HCT116 (cell line): ENCODE data around the gene GPR68. TPM values are rescaled to one million over a fixed set of nuclear protein-coding genes. Genes with fewer than 3 reads are reported as not detected.

Experiments used
- ATAC-seq: fragments of 200-7000 bp; cut with Tn5 transposase; 2 replicates; pipeline ENCODE4 v1.9.1; 2020; ENCODE audit warnings: mild to moderate bottlenecking, moderate library complexity
- BruUV-seq: library from RNA; stranded (reverse); fragments of 400-500 nt; replicated peaks from 2 replicates; lab custom pipeline; 2021; lab: Mats Ljungman, UMichigan
- CTCF ChIA-PET: fragments of 300-600 bp; sonication (Branson Sonifier 250); formaldehyde crosslinking; loops from one replicate; lab custom pipeline; 2021; ENCODE audit warnings: antibody characterized with exemption; lab: Charles Lee
- POLR2A ChIA-PET: fragments of 300-600, 350-600 bp; sonication (Branson Sonifier 250); formaldehyde crosslinking; loops from one replicate; lab custom pipeline; 2021; ENCODE audit warnings: antibody characterized with exemption; lab: Charles Lee
- RAD21 ChIA-PET, 2 experiments: fragments of 300-600 bp; sonication (Branson Sonifier 250); formaldehyde crosslinking; loops; one replicate each; lab custom pipeline; 2023; ENCODE audit warnings: low total read pairs in 2 of 2; ENCODE audit not compliant: uncharacterized antibody in 2 of 2, unreplicated experiment in 2 of 2, low non-redundant PET in 1 of 2; lab: Charles Lee
- DNase-seq: peaks from one replicate; pipeline ENCODE4 v3.0.0-alpha.2; 2010; ENCODE audit warnings: low read depth, low spot score
- H2AFZ ChIP-seq: fragments of 200-600 bp; shearing (Covaris generic), sonication (generic); 2 replicates; pipeline ENCODE4 v1.6.1; 2017; ENCODE audit warnings: low read depth, mixed run types, mixed read lengths, antibody characterized with exemption, low read length; ENCODE audit not compliant: poor library complexity, severe bottlenecking
- H3K27ac ChIP-seq: 2 replicates; pipeline ENCODE4 v1.5.1; 2012; ENCODE audit warnings: low read depth, low read length
- H3K27me3 ChIP-seq: fragments of 200-600 bp; sonication (generic); 2 replicates; pipeline ENCODE4 v1.6.1; 2016; ENCODE audit warnings: mixed run types, low read length, mixed read lengths; ENCODE audit not compliant: insufficient read depth
- H3K36me3 ChIP-seq, 2 experiments: fragments of 200-500 bp in 1 of 2; fragments of 200-600 bp in 1 of 2; sonication (Bioruptor generic) in 1 of 2; sonication (generic) in 1 of 2; 2 replicates each; pipeline versions ENCODE4 v1.5.1 to v1.6.1; 2014 to 2016; ENCODE audit warnings: low read length in 2 of 2, inconsistent platforms in 1 of 2, mixed read lengths in 1 of 2, mixed run types in 1 of 2; ENCODE audit not compliant: insufficient read depth in 2 of 2, control insufficient read depth in 1 of 2
- H3K4me1 ChIP-seq, 2 experiments: fragments of 200-600 bp in 1 of 2; sonication (generic) in 1 of 2; 2 replicates each; pipeline versions ENCODE4 v1.5.1 to v1.6.1; 2012 to 2017; ENCODE audit warnings: low read length in 2 of 2, inconsistent platforms in 1 of 2, mild to moderate bottlenecking in 1 of 2, mixed read lengths in 1 of 2, mixed run types in 1 of 2, moderate library complexity in 1 of 2; ENCODE audit not compliant: insufficient read depth in 2 of 2, control insufficient read depth in 1 of 2
- H3K4me2 ChIP-seq: fragments of 200-600 bp; sonication (generic); 2 replicates; pipeline ENCODE4 v1.6.1; 2017; ENCODE audit warnings: mixed run types, low read length, mixed read lengths
- H3K4me3 ChIP-seq, 2 experiments: fragments of 200-600 bp in 1 of 2; sonication (generic) in 1 of 2; replicated peaks in 1 of 2; 2 replicates each; pipeline ENCODE4 v1.5.1; 2011 to 2016; ENCODE audit warnings: low read length in 2 of 2, control low read depth in 1 of 2, low read depth in 1 of 2, mild to moderate bottlenecking in 1 of 2, mixed read lengths in 1 of 2, mixed run types in 1 of 2
- H3K79me2 ChIP-seq: fragments of 200-600 bp; sonication (generic); 2 replicates; pipeline ENCODE4 v1.6.1; 2017; ENCODE audit warnings: mild to moderate bottlenecking, mixed run types, low read length, moderate library complexity, mixed read lengths; ENCODE audit not compliant: insufficient read depth
- H3K9ac ChIP-seq: fragments of 200-600 bp; sonication (generic); 2 replicates; pipeline ENCODE4 v1.6.1; 2016; ENCODE audit warnings: low read length, mixed read lengths
- H3K9me2 ChIP-seq: fragments of 200-600 bp; sonication (generic), shearing (Covaris generic); 2 replicates; pipeline ENCODE4 v1.6.1; 2017; ENCODE audit warnings: mixed run types, mild to moderate bottlenecking, moderate library complexity; ENCODE audit not compliant: insufficient read depth
- H3K9me3 ChIP-seq, 2 experiments: fragments of 200-500 bp in 1 of 2; fragments of 200-600 bp in 1 of 2; sonication (Bioruptor generic) in 1 of 2; sonication (generic) in 1 of 2; 2 replicates each; pipeline ENCODE4 v1.6.1; 2014 to 2017; ENCODE audit warnings: low read length in 2 of 2, mixed read lengths in 2 of 2, inconsistent platforms in 1 of 2, low read depth in 1 of 2, mild to moderate bottlenecking in 1 of 2, mixed run types in 1 of 2, moderate library complexity in 1 of 2; ENCODE audit not compliant: control insufficient read depth in 1 of 2, insufficient read depth in 1 of 2
- H4K20me1 ChIP-seq: fragments of 200-600 bp; sonication (generic), shearing (Covaris generic); 2 replicates; pipeline ENCODE4 v1.6.1; 2017; ENCODE audit warnings: mixed run types, mild to moderate bottlenecking, moderate library complexity; ENCODE audit not compliant: insufficient read depth
- EGR1 ChIP-seq: IDR thresholded peaks from 2 replicates; pipeline ENCODE4 v1.6.1; 2012; ENCODE audit warnings: low read depth
- ELF1 ChIP-seq: IDR thresholded peaks from 2 replicates; pipeline ENCODE4 v1.6.1; 2012; ENCODE audit warnings: low read depth, borderline replicate concordance
- FOSL1 ChIP-seq: IDR thresholded peaks from 2 replicates; pipeline ENCODE4 v1.6.1; 2012; ENCODE audit warnings: low read depth
- RAD21 ChIP-seq: IDR thresholded peaks from 2 replicates; pipeline ENCODE4 v1.6.1; 2012; ENCODE audit warnings: low read depth, mild to moderate bottlenecking
- ZFX ChIP-seq: fragments of 450-650 bp; IDR thresholded peaks from 2 replicates; pipeline ENCODE4 v1.6.1; 2017
- intact Hi-C: fragments of 100-400 bp; cut with micrococcal nuclease; formaldehyde crosslinking; loops from 2 replicates; pipeline ENCODE4 v1.10.0; 2022
- total RNA-seq: library from RNA; stranded (reverse); gene quantifications from one replicate; pipeline ENCODE4 v1.2.1, GENCODE V29; 2021; ENCODE audit not compliant: unreplicated experiment
- TF ChIP-seq, protein P1 (sequence below), 3 experiments: fragments of 200-600 bp in 1 of 3; sonication (generic) in 1 of 3; IDR thresholded peaks in 2 of 3; conservative IDR thresholded peaks in 1 of 3; 2 replicates each; pipeline ENCODE4 v1.5.1; 2012 to 2017; ENCODE audit warnings: low read depth in 2 of 3, low read length in 2 of 3, antibody characterized with exemption in 1 of 3, borderline replicate concordance in 1 of 3, control low read depth in 1 of 3, mild to moderate bottlenecking in 1 of 3, mixed read lengths in 1 of 3, mixed run types in 1 of 3, moderate library complexity in 1 of 3; ENCODE audit not compliant: insufficient read depth in 1 of 3
- TF ChIP-seq, protein P2 (sequence below): IDR thresholded peaks from 2 replicates; pipeline ENCODE4 v1.6.1; 2012

GPR68 gene
- total RNA-seq, 1 experiment from 2014 or later: not detected

DNA sequence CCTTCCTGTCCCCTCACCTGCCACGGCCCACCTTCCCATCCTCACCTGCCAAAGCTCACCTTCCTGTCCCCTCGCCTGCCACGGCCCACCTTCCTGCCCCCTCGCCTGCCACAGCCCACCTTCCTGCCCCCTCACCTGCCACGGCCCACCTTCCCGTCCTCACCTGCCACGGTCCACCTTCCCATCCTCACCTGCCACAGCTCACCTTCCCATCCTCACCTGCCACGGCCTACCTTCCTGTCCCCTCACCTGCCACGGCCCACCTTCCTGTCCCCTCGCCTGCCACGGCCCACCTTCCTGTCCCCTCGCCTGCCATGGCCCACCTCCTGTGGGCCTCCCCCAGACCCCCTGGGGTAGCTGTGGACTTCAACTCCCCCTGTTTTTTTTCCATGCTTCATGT is 48.8 kb upstream of the GPR68 start:
- BruUV-seq: no TSS peak
- Histone ChIP-seq H3K4me2 (no peak overlapping the region), H3K27ac (no peak overlapping the region), H3K4me3 (no peak overlapping the region), H4K20me1 (no peaks in the 10 kb centered on the region), H3K9me3 (no peaks in the 10 kb centered on the region), H3K79me2 (no peaks in the 10 kb centered on the region), H3K4me1 (no peaks in the 10 kb centered on the region), H3K9ac (no peak overlapping the region)
- RAD21 ChIA-PET: no interaction called here
- CTCF ChIA-PET: no interaction called here
- no peak for ATAC-seq
- POLR2A ChIA-PET: interaction anchor here (0.6 kb wide), 1 partner anchor 323 kb away, joined by 3 read pairs; no protein-coding TSS in a partner anchor
- TF ChIP-seq EGR1: no peak
- no peak for TF ChIP-seq ELF1
- TF ChIP-seq RAD21: no peak
- no peak for TF ChIP-seq FOSL1
- TF ChIP-seq, all 23 proteins: peak for 0
- H3K36me3 ChIP-seq: no peaks in the 10 kb centered on the region; a peak in 3 of 4 replicates
- no peaks in the 10 kb centered on the region for H3K27me3 ChIP-seq
- no peak for DNase-seq
- no peak overlapping the region for H2AFZ ChIP-seq
- H3K9me2 ChIP-seq: no peaks in the 10 kb centered on the region
- intact Hi-C loops: no loop called here

DNA sequence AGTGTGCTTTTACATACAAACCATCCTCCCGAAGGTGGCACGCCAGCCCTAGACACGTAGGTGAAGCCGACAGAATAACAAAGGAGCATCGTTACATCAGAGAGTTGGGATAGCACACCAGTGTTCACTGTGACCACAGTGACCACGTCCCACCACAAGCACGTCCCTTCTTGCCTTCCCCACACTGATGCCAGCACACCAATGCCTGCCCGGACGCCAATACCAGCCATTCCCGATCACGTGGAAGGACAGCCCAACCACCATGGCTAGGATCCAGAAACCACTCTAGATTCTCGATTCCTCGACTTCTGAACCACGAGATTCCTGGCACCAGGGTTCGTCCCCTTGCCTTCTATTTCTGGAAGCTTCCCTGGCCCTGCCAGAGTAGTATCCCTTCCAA is 48.0 kb upstream of the GPR68 start:
- Histone ChIP-seq H3K27me3 (no peaks in the 10 kb centered on the region), H3K36me3 (no peaks in the 10 kb centered on the region; a peak in 2 of 4 replicates), H2AFZ (no peak overlapping the region), H3K4me3 (no peak overlapping the region), H3K79me2 (no peaks in the 10 kb centered on the region), H4K20me1 (no peaks in the 10 kb centered on the region), H3K9ac (no peak overlapping the region), H3K9me3 (no peaks in the 10 kb centered on the region), H3K27ac (no peak overlapping the region), H3K4me1 (no peaks in the 10 kb centered on the region)
- intact Hi-C loops: no loop called here
- ChIA-PET RAD21 (no interaction called here), CTCF (no interaction called here), POLR2A (no interaction called here)
- DNase-seq (no peak), ATAC-seq (no peak)
- TF ChIP-seq RAD21 (no peak), ZFX (no peak), FOSL1 (no peak)
- TF ChIP-seq, protein P1, sequence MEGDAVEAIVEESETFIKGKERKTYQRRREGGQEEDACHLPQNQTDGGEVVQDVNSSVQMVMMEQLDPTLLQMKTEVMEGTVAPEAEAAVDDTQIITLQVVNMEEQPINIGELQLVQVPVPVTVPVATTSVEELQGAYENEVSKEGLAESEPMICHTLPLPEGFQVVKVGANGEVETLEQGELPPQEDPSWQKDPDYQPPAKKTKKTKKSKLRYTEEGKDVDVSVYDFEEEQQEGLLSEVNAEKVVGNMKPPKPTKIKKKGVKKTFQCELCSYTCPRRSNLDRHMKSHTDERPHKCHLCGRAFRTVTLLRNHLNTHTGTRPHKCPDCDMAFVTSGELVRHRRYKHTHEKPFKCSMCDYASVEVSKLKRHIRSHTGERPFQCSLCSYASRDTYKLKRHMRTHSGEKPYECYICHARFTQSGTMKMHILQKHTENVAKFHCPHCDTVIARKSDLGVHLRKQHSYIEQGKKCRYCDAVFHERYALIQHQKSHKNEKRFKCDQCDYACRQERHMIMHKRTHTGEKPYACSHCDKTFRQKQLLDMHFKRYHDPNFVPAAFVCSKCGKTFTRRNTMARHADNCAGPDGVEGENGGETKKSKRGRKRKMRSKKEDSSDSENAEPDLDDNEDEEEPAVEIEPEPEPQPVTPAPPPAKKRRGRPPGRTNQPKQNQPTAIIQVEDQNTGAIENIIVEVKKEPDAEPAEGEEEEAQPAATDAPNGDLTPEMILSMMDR (IDR thresholded peaks at IDR 0.05 in 2 of 3, conservative IDR thresholded peaks at IDR 0.05 in 1 of 3; ENCODE audit: borderline replicate concordance in 1 of 3, insufficient read depth in 1 of 3, low read depth in 2 of 3, low read length in 2 of 3): no peak
- TF ChIP-seq, protein P2, sequence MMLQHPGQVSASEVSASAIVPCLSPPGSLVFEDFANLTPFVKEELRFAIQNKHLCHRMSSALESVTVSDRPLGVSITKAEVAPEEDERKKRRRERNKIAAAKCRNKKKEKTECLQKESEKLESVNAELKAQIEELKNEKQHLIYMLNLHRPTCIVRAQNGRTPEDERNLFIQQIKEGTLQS: no peak
- TF ChIP-seq, all 23 proteins: peak for 0
- Histone ChIP-seq H3K9me2 (no peaks in the 10 kb centered on the region), H3K4me2 (no peak overlapping the region)
- BruUV-seq: no TSS peak
